Subcutaneous abdominal adipose tissue (tissue), 5 donors: ENCODE data around the gene CDH15.
"Not testable (repeated sequence)": the region's sequence is repeated elsewhere in the genome, so short reads cannot be mapped to it uniquely, and the experiment has no call there.

Experiments
- H3K27ac ChIP-seq: one replicate; pipeline ENCODE4 v1.7.0; 2013; ENCODE audit warnings: low read depth, mild to moderate bottlenecking, inconsistent platforms, low read length, moderate library complexity
- H3K27me3 ChIP-seq, 5 donors: one replicate each; pipeline ENCODE4 v1.7.0; 2013; ENCODE audit warnings: low read length in 5 of 5, inconsistent platforms in 1 of 5; ENCODE audit not compliant: control insufficient read depth in 5 of 5, insufficient read depth in 4 of 5
- H3K36me3 ChIP-seq, 5 donors: one replicate each; pipeline ENCODE4 v1.7.0; 2013; ENCODE audit warnings: low read length in 5 of 5; ENCODE audit not compliant: control insufficient read depth in 5 of 5, insufficient read depth in 5 of 5
- H3K4me1 ChIP-seq, 5 donors: one replicate each; pipeline ENCODE4 v1.7.0; 2013; ENCODE audit warnings: low read length in 5 of 5, mild to moderate bottlenecking in 3 of 5, moderate library complexity in 1 of 5; ENCODE audit not compliant: control insufficient read depth in 5 of 5, insufficient read depth in 5 of 5
- H3K4me3 ChIP-seq, 5 donors: one replicate each; pipeline ENCODE4 v1.7.0; 2013; ENCODE audit warnings: low read length in 5 of 5, low read depth in 1 of 5
- H3K9ac ChIP-seq, 5 donors: one replicate each; pipeline ENCODE4 v1.7.0; 2013; ENCODE audit warnings: low read length in 5 of 5, mild to moderate bottlenecking in 4 of 5, moderate library complexity in 3 of 5
- H3K9me3 ChIP-seq, 5 donors: one replicate each; pipeline ENCODE4 v1.7.0; 2013; ENCODE audit warnings: low read length in 5 of 5; ENCODE audit not compliant: control insufficient read depth in 5 of 5
- donor health status: healthy.
- donor health status: healthy.
- donor health status: healthy.
- donor health status: healthy.
- donor health status: healthy.

Gene CDH15

DNA sequence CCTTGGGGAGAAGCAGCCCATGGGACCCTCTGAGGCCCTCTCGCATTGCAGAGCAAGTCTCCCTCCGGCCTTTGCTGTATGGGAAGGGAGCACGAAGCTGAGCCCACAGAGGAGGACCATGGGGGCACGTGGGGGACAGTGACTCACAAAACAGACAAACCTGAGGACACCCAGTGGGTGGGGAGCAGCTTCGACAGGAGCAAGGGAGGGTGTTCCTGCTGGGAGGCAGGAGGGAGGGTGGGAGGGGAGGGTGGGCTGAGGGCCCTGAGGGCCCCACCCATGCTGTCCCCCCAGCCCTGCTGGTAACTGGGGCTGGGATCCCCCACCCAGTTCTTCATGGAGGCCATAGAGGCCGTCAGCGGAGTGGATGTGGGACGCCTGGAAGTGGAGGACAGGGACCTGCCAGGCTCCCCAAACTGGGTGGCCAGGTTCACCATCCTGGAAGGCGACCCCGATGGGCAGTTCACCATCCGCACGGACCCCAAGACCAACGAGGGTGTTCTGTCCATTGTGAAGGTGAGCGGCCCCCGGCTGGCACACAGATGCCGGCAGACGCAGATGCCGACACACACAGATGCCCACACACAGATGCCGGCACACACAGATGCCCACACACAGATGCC, 16.3 kb downstream of the CDH15 start:
- Histone ChIP-seq H3K4me1 (peaks cover 0 to 10% (median 5%) of the 10 kb centered on the region in 5 donors), H3K4me3 (no peak overlapping the region), H3K9me3 (no peaks in the 10 kb centered on the region), H3K27ac (no peak overlapping the region), H3K36me3 (no peaks in the 10 kb centered on the region), H3K27me3 (peaks cover 9 to 20% (median 17%) of the 10 kb centered on the region in 5 donors), H3K9ac (no peak overlapping the region)

GRCh38 chr16:89188471-89189357, 17.2 kb downstream of the CDH15 start:
- H3K4me1 ChIP-seq = peaks cover 0 to 10% (median 5%) of the 10 kb centered on the region in 5 donors
- H3K27me3 ChIP-seq = peaks cover 5 to 15% (median 12%) of the 10 kb centered on the region in 5 donors
- H3K36me3 ChIP-seq, H3K4me3 ChIP-seq, H3K9ac ChIP-seq, H3K27ac ChIP-seq, H3K9me3 ChIP-seq: not testable (repeated sequence)

DNA sequence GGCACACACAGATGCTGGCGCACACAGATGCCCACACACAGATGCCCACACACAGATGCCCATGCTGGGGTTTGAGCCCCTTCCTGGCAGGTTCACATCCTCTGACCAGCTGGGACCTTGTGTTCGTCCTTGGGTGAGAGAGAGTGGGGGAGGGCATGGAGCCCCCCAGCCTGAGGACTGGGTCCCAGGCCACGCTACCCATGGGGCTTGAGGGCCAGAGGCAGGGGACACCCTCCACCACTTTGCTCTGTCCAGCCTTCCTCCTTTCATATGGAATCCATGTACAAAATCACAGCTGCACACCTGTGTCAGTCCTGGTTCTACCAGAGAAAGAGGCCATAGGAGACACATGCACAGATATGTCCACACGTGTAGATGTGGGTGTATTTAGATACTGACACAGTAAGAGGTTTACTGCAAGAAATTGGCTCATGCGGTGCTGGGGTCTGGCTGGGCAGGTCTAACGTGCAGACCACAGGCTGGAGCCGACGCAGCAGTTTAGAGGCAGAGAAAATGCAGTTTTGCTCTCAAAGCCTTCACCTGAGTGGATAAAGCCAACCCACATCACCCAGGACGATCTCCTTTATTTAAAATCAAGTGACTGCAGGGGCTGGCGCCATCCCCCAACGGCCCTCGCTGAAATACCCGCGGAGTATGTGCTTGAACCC, 17.9 kb downstream of the CDH15 start:
- Histone ChIP-seq H3K4me3 (no peak overlapping the region), H3K27ac (no peak overlapping the region), H3K9ac (no peak overlapping the region), H3K36me3 (no peaks in the 10 kb centered on the region), H3K27me3 (peaks cover 7 to 17% (median 12%) of the 10 kb centered on the region in 5 donors), H3K4me1 (peaks cover 0 to 10% (median 5%) of the 10 kb centered on the region in 5 donors), H3K9me3 (no peaks in the 10 kb centered on the region)

DNA sequence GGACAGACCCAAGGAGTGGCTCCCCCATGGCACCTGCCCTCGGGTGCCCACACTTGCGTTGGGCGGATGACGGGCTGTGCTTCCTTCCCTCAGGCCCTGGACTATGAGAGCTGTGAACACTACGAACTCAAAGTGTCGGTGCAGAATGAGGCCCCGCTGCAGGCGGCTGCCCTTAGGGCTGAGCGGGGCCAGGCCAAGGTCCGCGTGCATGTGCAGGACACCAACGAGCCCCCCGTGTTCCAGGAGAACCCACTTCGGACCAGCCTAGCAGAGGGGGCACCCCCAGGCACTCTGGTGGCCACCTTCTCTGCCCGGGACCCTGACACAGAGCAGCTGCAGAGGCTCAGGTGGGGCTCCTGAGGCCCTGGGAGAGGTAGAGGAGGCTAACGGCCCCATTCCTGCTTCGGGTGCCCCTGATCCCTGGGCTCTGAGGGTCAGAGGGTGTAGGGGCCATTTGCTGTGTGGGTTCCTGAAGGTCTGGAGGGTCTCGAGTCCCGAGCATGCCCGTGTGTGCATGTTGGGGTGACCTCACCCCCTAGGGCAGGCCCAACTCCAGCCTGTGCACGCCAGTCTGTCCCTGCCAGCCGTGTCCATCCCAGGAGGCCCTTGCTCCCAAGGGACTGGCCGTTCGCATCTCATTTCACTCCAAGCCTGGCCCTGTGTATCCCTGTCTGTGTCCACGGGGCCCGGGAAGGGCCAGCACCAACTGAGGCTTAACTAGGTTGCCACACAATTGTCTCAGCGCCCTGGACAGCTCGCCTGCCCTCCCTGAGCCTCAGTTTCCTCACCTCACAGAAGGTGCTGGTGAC, 18.8 kb downstream of the CDH15 start:
- Histone ChIP-seq H3K4me3 (no peak overlapping the region), H3K36me3 (no peaks in the 10 kb centered on the region), H3K27me3 (peaks cover 7 to 15% (median 12%) of the 10 kb centered on the region in 5 donors), H3K9ac (no peak overlapping the region), H3K9me3 (no peaks in the 10 kb centered on the region), H3K27ac (no peak overlapping the region), H3K4me1 (peaks cover 0 to 10% (median 5%) of the 10 kb centered on the region in 5 donors)

GRCh38 chr16:89191033-89191900, 19.7 kb downstream of the CDH15 start:
- H3K9me3 ChIP-seq = no peaks in the 10 kb centered on the region
- H3K27ac ChIP-seq = no peak overlapping the region
- no peaks in the 10 kb centered on the region for H3K36me3 ChIP-seq
- H3K4me1 ChIP-seq = peaks cover 0 to 10% (median 5%) of the 10 kb centered on the region in 5 donors
- H3K4me3 ChIP-seq = no peak overlapping the region
- H3K27me3 ChIP-seq = peaks cover 7 to 15% (median 12%) of the 10 kb centered on the region in 5 donors
- H3K9ac ChIP-seq = no peak overlapping the region

DNA sequence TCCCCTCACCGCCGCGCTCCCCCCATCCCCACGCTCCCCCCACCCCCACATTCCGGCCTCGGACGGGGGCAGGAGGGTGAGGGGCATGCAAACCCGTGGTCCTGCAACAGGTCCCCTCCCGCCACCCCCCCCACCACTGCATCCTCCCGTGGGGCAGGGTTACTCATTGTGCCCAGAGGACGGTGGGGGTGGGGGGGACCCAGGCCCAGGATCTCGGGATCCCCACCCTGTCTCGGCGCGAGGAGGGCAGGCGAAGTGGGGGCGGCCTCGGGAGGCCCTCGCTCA, 20.3 kb downstream of the CDH15 start:
- Histone ChIP-seq H3K27me3 (peaks cover 7 to 15% (median 12%) of the 10 kb centered on the region in 5 donors), H3K4me1 (peaks cover 0 to 10% (median 5%) of the 10 kb centered on the region in 5 donors), H3K9me3 (no peaks in the 10 kb centered on the region), H3K4me3 (peak overlapping the region in 3 of 5 donors; percentile 52 to 66 (median 62)), H3K36me3 (no peaks in the 10 kb centered on the region), H3K27ac (no peak overlapping the region), H3K9ac (no peak overlapping the region)

DNA sequence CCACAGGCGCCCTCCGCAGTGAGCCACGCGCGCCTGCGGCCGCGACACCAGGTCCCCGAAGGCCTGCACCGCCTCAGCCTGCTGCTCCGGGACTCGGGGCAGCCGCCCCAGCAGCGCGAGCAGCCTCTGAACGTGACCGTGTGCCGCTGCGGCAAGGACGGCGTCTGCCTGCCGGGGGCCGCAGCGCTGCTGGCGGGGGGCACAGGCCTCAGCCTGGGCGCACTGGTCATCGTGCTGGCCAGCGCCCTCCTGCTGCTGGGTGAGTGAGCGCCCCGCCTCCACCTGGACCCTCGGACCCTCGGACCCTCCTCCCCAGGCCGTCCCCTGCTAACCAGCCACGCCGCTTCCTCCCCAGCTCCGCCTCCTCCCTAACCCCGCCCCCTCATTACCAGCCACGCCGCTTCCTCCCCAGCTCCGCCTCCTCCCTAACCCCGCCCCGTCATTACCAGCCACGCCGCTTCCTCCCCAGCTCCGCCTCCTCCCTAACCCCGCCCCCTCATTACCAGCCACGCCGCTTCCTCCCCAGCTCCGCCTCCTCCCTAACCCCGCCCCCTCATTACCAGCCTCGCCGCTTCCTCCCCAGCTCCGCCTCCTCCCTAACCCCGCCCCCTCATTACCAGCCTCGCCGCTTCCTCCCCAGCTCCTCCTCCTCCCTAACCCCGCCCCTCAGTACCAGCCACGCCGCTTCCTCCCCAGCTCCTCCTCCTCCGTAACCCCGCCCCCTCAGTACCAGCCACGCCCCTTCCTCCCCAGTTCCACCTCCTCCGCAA, 20.8 kb downstream of the CDH15 start:
- H3K36me3 ChIP-seq, H3K27ac ChIP-seq, H3K9me3 ChIP-seq: not testable (repeated sequence)
- H3K4me1 ChIP-seq = peaks cover 0 to 10% (median 5%) of the 10 kb centered on the region in 5 donors
- H3K27me3 ChIP-seq = peaks cover 7 to 17% (median 12%) of the 10 kb centered on the region in 5 donors
- H3K9ac ChIP-seq = peak overlapping the region in 1 of 5 donors; percentile 56
- H3K4me3 ChIP-seq = peak overlapping the region in 3 of 5 donors; percentile 52 to 66 (median 62)

DNA sequence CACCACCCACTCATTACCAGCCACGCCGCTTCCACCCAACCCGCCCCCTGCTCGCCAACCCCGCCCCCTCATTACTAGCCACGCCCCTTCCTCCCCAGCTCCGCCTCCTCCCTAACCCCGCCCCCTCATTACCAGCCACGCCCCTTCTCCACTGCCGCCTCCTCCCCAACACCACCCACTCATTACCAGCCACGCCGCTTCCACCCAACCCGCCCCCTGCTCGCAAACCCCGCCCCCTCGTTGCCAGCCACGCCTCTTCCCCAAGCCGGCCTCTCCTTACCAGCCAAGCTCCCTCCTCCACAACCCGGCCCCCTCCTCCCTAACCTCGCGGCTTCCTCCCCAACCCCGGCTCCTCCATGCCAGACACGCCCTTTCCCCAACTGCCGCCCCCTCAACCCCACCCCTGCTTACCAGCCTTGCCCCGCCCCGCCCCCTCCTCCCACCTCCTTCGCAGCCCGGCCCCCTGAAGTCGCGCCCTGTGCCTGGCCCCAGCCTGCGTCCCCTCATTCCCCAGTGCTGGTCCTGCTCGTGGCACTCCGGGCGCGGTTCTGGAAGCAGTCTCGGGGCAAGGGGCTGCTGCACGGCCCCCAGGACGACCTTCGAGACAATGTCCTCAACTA, 21.5 kb downstream of the CDH15 start:
- H3K4me3 ChIP-seq = no peak overlapping the region
- H3K27ac ChIP-seq = no peak overlapping the region
- H3K36me3 ChIP-seq = no peaks in the 10 kb centered on the region
- peaks cover 11 to 24% (median 17%) of the 10 kb centered on the region in 5 donors for H3K27me3 ChIP-seq
- no peaks in the 10 kb centered on the region for H3K9me3 ChIP-seq
- peaks cover 0 to 10% (median 5%) of the 10 kb centered on the region in 5 donors for H3K4me1 ChIP-seq
- H3K9ac ChIP-seq = no peak overlapping the region
